DND-41 (cell line): ENCODE results near the gene SMG6.
A peak's percentile ranks its signal among the peaks of the same experiment; 100 is the strongest.

Experiments used
- ATAC-seq: fragments of 200-7000 bp; cut with Tn5 transposase; 3 replicates; pipeline ENCODE4 v1.9.1; 2021; ENCODE audit warnings: low read depth; ENCODE audit not compliant: insufficient read depth
- DNase-seq: peaks from one replicate; pipeline ENCODE4 v3.0.0-alpha.2; 2020
- H2AFZ ChIP-seq: 2 replicates; pipeline ENCODE4 v1.6.0; 2012; ENCODE audit warnings: low read depth, low read length
- H3K27ac ChIP-seq: 2 replicates; pipeline ENCODE4 v1.5.1; 2012; ENCODE audit warnings: low read length, inconsistent platforms
- H3K27me3 ChIP-seq: fragments of 200-600 bp; sonication (generic); 2 replicates; pipeline ENCODE4 v1.6.0; 2012; ENCODE audit warnings: low read length, mild to moderate bottlenecking, inconsistent platforms; ENCODE audit not compliant: insufficient read depth, poor library complexity
- H3K36me3 ChIP-seq: 2 replicates; pipeline ENCODE4 v1.5.1; 2012; ENCODE audit warnings: low read length, inconsistent platforms; ENCODE audit not compliant: insufficient read depth
- H3K4me1 ChIP-seq: 2 replicates; pipeline ENCODE4 v1.5.1; 2012; ENCODE audit warnings: mild to moderate bottlenecking, low read length; ENCODE audit not compliant: insufficient read depth
- H3K4me2 ChIP-seq: 2 replicates; pipeline ENCODE4 v1.6.0; 2012; ENCODE audit warnings: mild to moderate bottlenecking, moderate library complexity, low read length, inconsistent platforms; ENCODE audit not compliant: insufficient read depth
- H3K4me3 ChIP-seq, 2 experiments: fragments of 200-600 bp in 1 of 2; shearing (Covaris generic) in 1 of 2; 2 replicates each; pipeline ENCODE4 v1.5.1; 2012 to 2016; ENCODE audit warnings: inconsistent platforms in 2 of 2, low read length in 2 of 2, mild to moderate bottlenecking in 2 of 2, low read depth in 1 of 2, moderate library complexity in 1 of 2
- H3K79me2 ChIP-seq: 2 replicates; pipeline ENCODE4 v1.6.0; 2012; ENCODE audit warnings: low read length, inconsistent platforms; ENCODE audit not compliant: insufficient read depth
- H3K9ac ChIP-seq: 2 replicates; pipeline ENCODE4 v1.6.0; 2012; ENCODE audit warnings: low read depth, mild to moderate bottlenecking, inconsistent platforms, low read length, moderate library complexity
- H3K9me3 ChIP-seq: 2 replicates; pipeline ENCODE4 v1.5.1; 2012; ENCODE audit warnings: low read length, moderate library complexity, mild to moderate bottlenecking, inconsistent platforms; ENCODE audit not compliant: insufficient read depth, severe bottlenecking
- H4K20me1 ChIP-seq: 2 replicates; pipeline ENCODE4 v1.6.0; 2012; ENCODE audit warnings: low read length; ENCODE audit not compliant: insufficient read depth
- CTCF ChIP-seq: IDR thresholded peaks from 2 replicates; pipeline ENCODE4 v1.5.1; 2012; ENCODE audit warnings: borderline replicate concordance, low read length, moderate library complexity, mild to moderate bottlenecking; ENCODE audit not compliant: poor library complexity, severe bottlenecking; ENCODE audit errors: extremely low read depth
- EZH2 ChIP-seq: IDR thresholded peaks from 3 replicates; pipeline ENCODE4 v1.6.1; 2012; ENCODE audit warnings: borderline replicate concordance, low read depth, mild to moderate bottlenecking, moderate library complexity, low read length, inconsistent platforms; ENCODE audit not compliant: severe bottlenecking

SMG6 gene

GRCh38 chr17:2050300-2051060, 253.1 kb downstream of the SMG6 start:
- H3K27ac ChIP-seq: no peak overlapping the region

GRCh38 chr17:2049333-2050299, 254.0 kb downstream of the SMG6 start:
- H4K20me1 ChIP-seq: peaks cover 25% of the 10 kb centered on the region
- H2AFZ ChIP-seq: peak overlapping the region; percentile 45; the same call in 1 of the 2 replicates
- no peak overlapping the region for H3K27ac ChIP-seq
- peak overlapping the region; percentile 76 for H3K4me2 ChIP-seq
- 0 out of 2 replicates have a peak, but pooled peaks cover under 1% of the 10 kb centered on the region for H3K36me3 ChIP-seq
- no peaks in the 10 kb centered on the region for H3K9me3 ChIP-seq
- peak overlapping the region; percentile 45 for H3K9ac ChIP-seq
- peaks cover 54% of the 10 kb centered on the region for H3K4me1 ChIP-seq
- TF ChIP-seq EZH2: no peak
- TF ChIP-seq CTCF: no peak
- no peaks in the 10 kb centered on the region for H3K79me2 ChIP-seq
- H3K4me3 ChIP-seq: peak overlapping the region; percentile 43 to 74; a peak in 3 of 4 replicates
- DNase-seq (peak; percentile 90), ATAC-seq (peak; percentile 61)
- H3K27me3 ChIP-seq: peaks cover 29% of the 10 kb centered on the region

More at GRCh38 chr17:2050300-2051060, 253.1 kb downstream of the SMG6 start:
- no peaks in the 10 kb centered on the region for H3K36me3 ChIP-seq
- H3K9me3 ChIP-seq: no peaks in the 10 kb centered on the region
- no peak for TF ChIP-seq CTCF
- no peak for TF ChIP-seq EZH2
- H3K4me2 ChIP-seq: peak overlapping the region; percentile 76
- peaks cover 27% of the 10 kb centered on the region for H4K20me1 ChIP-seq
- peak overlapping the region; percentile 26; the same call in 1 of the 2 replicates for H2AFZ ChIP-seq
- DNase-seq (peak; percentile 77), ATAC-seq (peak; percentile 24)
- peaks cover 37% of the 10 kb centered on the region for H3K27me3 ChIP-seq
- peak overlapping the region in 1 of 2 experiments; percentile 58; a peak in 3 of 4 replicates for H3K4me3 ChIP-seq
- H3K4me1 ChIP-seq: peaks cover 62% of the 10 kb centered on the region
- H3K9ac ChIP-seq: peak overlapping the region; percentile 30; the same call in 1 of the 2 replicates
- H3K79me2 ChIP-seq: no peaks in the 10 kb centered on the region

GRCh38 chr17:2048805-2049204, 254.8 kb downstream of the SMG6 start:
- Histone ChIP-seq H3K4me3 (peak overlapping the region in 1 of 2 experiments; percentile 74; a peak in 1 of 4 replicates), H3K9me3 (no peaks in the 10 kb centered on the region), H3K4me2 (peak overlapping the region; percentile 76)

More at GRCh38 chr17:2048805-2049204, 254.8 kb downstream of the SMG6 start:
- peaks cover 46% of the 10 kb centered on the region for H3K4me1 ChIP-seq
- H3K27me3 ChIP-seq: peaks cover 20% of the 10 kb centered on the region
- no peak overlapping the region for H3K9ac ChIP-seq
- TF ChIP-seq CTCF (no peak), EZH2 (no peak)
- no peak overlapping the region for H3K27ac ChIP-seq
- no peak overlapping the region for H2AFZ ChIP-seq
- ATAC-seq (no peak), DNase-seq (no peak)
- peaks cover under 1% of the 10 kb centered on the region; the same call in 1 of the 2 replicates for H3K79me2 ChIP-seq
- H4K20me1 ChIP-seq: peaks cover 22% of the 10 kb centered on the region
- H3K36me3 ChIP-seq: peaks cover 8% of the 10 kb centered on the region
